Measurements from ENCODE around the gene OLFML3. TPM values are rescaled to one million over a fixed set of nuclear protein-coding genes. Genes with fewer than 3 reads are reported as not detected.
"Not testable (repeated sequence)": the region's sequence is repeated elsewhere in the genome, so short reads cannot be mapped to it uniquely, and the experiment has no call there.

Gene OLFML3
- polyA plus RNA-seq, 1 donor from 2014 or later, result not detected

DNA sequence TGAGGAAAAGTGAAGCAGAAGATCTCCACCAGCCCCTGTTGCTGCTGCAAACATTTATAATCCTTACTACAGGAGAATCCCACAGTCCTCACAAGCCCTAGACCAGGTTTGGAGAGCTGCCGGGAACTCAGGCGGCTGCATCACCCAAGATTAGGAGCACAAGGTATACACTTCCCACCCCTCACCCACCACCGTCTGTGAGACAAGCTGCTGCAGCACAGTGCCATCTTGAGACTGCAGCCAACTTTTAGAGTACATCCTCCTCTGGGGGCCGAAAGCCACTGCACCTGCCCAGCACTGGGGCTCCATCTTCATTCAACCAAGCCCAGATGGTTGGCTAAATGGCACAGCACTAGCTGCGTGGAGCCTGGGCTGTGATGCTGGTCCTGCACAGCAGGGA lies 13.8 kb downstream of the OLFML3 start:
- Mint-ChIP-seq H3K9me3 (peaks cover 6 to 20% (median 18%) of the 10 kb centered on the region in 3 donors), H3K27me3 (peaks cover 16% of the 10 kb centered on the region), H3K36me3 (peaks cover 3% of the 10 kb centered on the region), H3K27ac (no peak overlapping the region), H3K4me3 (no peak overlapping the region), H3K4me1 (no peaks in the 10 kb centered on the region)

GRCh38 chr1:113993766-113994165 lies 14.5 kb downstream of the OLFML3 start:
- no peak overlapping the region for H3K27ac Mint-ChIP-seq
- peaks cover 6 to 20% (median 18%) of the 10 kb centered on the region in 3 donors for H3K9me3 Mint-ChIP-seq
- peaks cover 3% of the 10 kb centered on the region for H3K36me3 Mint-ChIP-seq
- H3K27me3 Mint-ChIP-seq, result peaks cover 18% of the 10 kb centered on the region
- no peaks in the 10 kb centered on the region for H3K4me1 Mint-ChIP-seq
- H3K4me3 Mint-ChIP-seq, result no peak overlapping the region

DNA sequence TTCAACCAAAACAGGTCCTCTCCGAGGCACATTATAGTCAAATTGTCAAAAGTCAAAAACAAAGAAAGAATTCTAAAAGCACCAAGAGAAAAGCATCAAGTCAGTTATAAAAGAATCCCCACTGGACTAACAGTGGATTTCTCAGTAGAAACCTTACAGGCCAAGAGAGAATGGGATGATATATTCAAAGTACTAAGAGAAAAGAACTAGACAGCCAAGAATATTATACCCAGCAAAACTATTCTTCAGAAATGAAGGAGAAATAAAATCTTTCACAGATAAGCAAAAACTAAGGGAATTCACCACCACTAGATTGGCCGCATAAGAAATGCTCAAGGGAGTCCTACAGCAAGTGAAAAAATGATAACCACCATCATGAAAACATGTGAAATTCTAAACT lies 16.1 kb downstream of the OLFML3 start:
- Mint-ChIP-seq H3K27ac (no peak overlapping the region), H3K36me3 (peaks cover 3% of the 10 kb centered on the region), H3K27me3 (peaks cover 13% of the 10 kb centered on the region), H3K9me3 (peaks cover 6 to 18% (median 17%) of the 10 kb centered on the region in 3 donors), H3K4me1 (no peaks in the 10 kb centered on the region), H3K4me3 (no peak overlapping the region)

GRCh38 chr1:113998361-113998760 lies 19.1 kb downstream of the OLFML3 start:
- Mint-ChIP-seq H3K27ac (no peak overlapping the region), H3K36me3 (peaks cover 3% of the 10 kb centered on the region), H3K4me1 (no peaks in the 10 kb centered on the region), H3K9me3 (peaks cover 4 to 18% (median 14%) of the 10 kb centered on the region in 3 donors), H3K4me3 (no peak overlapping the region), H3K27me3 (peaks cover 6% of the 10 kb centered on the region)

GRCh38 chr1:113999233-113999632 lies 20.0 kb downstream of the OLFML3 start:
- peaks cover 10% of the 10 kb centered on the region for H3K27me3 Mint-ChIP-seq
- H3K4me3 Mint-ChIP-seq, result no peak overlapping the region
- H3K4me1 Mint-ChIP-seq, result peaks cover 0 to 2% (median 0%) of the 10 kb centered on the region in 3 donors
- no peak overlapping the region for H3K27ac Mint-ChIP-seq
- peaks cover 3% of the 10 kb centered on the region for H3K36me3 Mint-ChIP-seq
- H3K9me3 Mint-ChIP-seq, result peaks cover 4 to 16% (median 10%) of the 10 kb centered on the region in 3 donors

DNA sequence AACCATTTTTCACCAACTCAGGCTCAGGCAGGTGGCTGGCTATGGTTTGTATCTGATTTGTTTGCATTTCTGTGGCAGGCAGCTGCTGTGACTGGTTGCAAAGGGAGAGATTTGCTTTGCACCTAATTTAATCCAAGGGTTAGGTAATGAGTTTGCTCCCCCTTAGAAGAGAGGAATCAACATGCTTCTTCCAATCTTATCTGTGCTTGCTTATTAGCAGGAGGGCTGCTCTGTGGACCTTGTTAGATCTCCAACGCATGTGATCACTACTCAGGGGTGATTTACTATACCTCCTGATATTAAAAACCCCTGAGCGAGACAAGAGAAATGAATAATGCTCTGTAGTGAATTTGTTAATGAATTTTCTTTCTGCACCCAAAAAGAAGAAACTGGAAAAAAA lies 20.5 kb downstream of the OLFML3 start:
- Mint-ChIP-seq H3K4me3 (no peak overlapping the region), H3K4me1 (peaks cover 0 to 2% (median 0%) of the 10 kb centered on the region in 3 donors), H3K27ac (no peak overlapping the region), H3K36me3 (peaks cover 3% of the 10 kb centered on the region), H3K27me3 (peaks cover 13% of the 10 kb centered on the region), H3K9me3 (peaks cover 4 to 10% (median 9%) of the 10 kb centered on the region in 3 donors)

DNA sequence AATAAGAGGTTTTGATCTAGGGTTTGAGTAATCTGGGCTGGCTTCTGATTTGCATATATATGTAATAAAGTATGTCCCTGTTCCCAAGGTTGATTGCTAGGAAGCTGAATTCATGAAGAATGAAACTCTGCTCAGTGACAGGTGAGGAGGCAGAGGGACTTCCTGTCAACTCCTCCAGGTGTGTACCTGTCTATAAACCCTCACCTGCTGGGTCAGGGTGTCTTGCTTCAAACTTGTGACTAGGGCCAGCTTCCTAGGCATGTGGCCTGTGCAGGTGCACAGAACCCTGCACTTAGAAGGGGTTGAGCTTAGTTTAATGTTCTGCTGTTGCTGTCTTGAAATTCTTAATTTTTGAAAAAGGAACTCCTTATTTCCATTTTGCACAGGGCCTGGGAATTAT lies 21.1 kb downstream of the OLFML3 start:
- peak overlapping the region in 1 of 3 donors; percentile 31 for H3K27ac Mint-ChIP-seq
- H3K27me3 Mint-ChIP-seq, result peaks cover 13% of the 10 kb centered on the region
- H3K4me3 Mint-ChIP-seq, result no peak overlapping the region
- H3K4me1 Mint-ChIP-seq, result peaks cover 0 to 2% (median 0%) of the 10 kb centered on the region in 3 donors
- H3K36me3 Mint-ChIP-seq, result peaks cover 1% of the 10 kb centered on the region
- H3K9me3 Mint-ChIP-seq, result peaks cover 1 to 6% (median 3%) of the 10 kb centered on the region in 3 donors

DNA sequence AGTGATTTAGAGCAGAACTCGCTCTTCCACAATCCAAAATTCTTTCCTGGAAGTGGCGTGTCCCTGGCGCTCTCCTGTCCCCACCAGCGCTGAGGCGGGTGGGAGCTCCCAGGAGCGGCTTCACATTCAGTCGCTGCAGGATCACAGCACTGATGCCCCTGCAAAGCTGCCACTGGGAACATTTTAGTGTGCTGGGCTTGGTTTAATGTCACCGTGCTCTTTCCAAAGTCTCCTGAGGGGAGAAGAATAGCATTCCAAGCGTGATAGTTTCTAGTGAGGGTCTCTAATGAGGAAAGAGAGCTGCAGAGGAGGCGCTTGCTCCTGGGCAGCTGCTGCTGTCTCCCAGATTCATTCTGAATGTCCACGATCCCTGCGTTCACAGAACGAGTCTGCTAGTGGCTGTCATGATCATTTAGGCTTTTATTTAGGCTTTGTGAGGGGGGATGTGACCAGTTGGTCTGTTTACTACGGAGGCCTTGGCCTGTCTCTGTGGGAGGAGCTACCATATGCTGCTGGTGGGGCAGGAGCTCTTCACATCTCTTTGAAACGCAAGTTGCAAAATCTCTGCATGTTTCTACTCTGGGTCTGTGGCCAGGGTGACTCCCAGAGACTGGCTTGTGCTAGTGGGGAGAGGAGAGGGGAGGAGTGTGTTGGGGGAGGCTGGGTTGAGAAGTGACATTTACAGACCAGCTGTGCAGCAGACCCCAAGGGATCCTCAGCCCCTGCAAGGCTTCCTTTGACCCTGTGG lies 23.4 kb downstream of the OLFML3 start:
- Mint-ChIP-seq H3K4me1 (peaks cover 0 to 2% (median 0%) of the 10 kb centered on the region in 3 donors), H3K27me3 (peaks cover 14% of the 10 kb centered on the region), H3K4me3 (no peak overlapping the region), H3K9me3 (peaks cover 0 to 1% (median 0%) of the 10 kb centered on the region in 3 donors), H3K36me3 (no peaks in the 10 kb centered on the region), H3K27ac (no peak overlapping the region)

GRCh38 chr1:114003431-114003830 lies 24.2 kb downstream of the OLFML3 start:
- peaks cover 0 to 1% (median 0%) of the 10 kb centered on the region in 3 donors for H3K9me3 Mint-ChIP-seq
- peaks cover 12% of the 10 kb centered on the region for H3K27me3 Mint-ChIP-seq

DNA sequence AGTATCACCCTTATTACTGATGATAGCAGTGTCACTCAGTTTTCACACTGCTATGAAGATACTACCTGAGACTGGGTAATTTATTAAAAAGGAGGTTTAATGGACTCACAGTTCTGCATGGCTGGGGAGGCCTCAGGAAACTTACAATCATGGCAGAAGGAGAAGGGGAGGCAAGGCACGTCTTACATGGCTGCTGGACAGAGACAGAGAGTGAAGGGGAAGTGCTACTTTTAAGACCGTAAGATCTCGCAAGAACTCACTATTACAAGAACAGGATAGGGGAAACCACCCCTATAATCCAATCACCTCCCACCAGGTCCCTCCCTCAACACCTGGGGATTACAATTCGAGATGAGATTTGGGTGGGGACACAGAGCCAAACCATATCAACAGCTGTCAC lies 27.6 kb downstream of the OLFML3 start:
- peaks cover 16% of the 10 kb centered on the region for H3K27me3 Mint-ChIP-seq
- not testable (repeated sequence) for H3K36me3 Mint-ChIP-seq, H3K9me3 Mint-ChIP-seq, H3K27ac Mint-ChIP-seq, H3K4me1 Mint-ChIP-seq, H3K4me3 Mint-ChIP-seq

More at GRCh38 chr1:114003431-114003830, 24.2 kb downstream of the OLFML3 start:
- H3K4me3 Mint-ChIP-seq, result no peak overlapping the region
- H3K27ac Mint-ChIP-seq, result no peak overlapping the region
- no peaks in the 10 kb centered on the region for H3K36me3 Mint-ChIP-seq
- H3K4me1 Mint-ChIP-seq, result peaks cover 0 to 2% (median 0%) of the 10 kb centered on the region in 3 donors

- no peak overlapping the region for H3K27ac Mint-ChIP-seq
- peaks cover 0 to 1% (median 0%) of the 10 kb centered on the region in 3 donors for H3K4me1 Mint-ChIP-seq
- H3K36me3 Mint-ChIP-seq, result no peaks in the 10 kb centered on the region
- no peak overlapping the region for H3K4me3 Mint-ChIP-seq
- H3K9me3 Mint-ChIP-seq, result peaks cover 0 to 1% (median 0%) of the 10 kb centered on the region in 3 donors
- H3K27me3 Mint-ChIP-seq, result peaks cover 17% of the 10 kb centered on the region
These were observed 29.2 kb downstream of the OLFML3 start for GRCh38 chr1:114008480-114008941.

GRCh38 chr1:114008993-114009392 lies 29.7 kb downstream of the OLFML3 start:
- Mint-ChIP-seq H3K27me3 (peaks cover 18% of the 10 kb centered on the region), H3K36me3 (no peaks in the 10 kb centered on the region), H3K4me3 (no peak overlapping the region), H3K27ac (no peak overlapping the region), H3K4me1 (no peaks in the 10 kb centered on the region), H3K9me3 (peaks cover 0 to 1% (median 0%) of the 10 kb centered on the region in 3 donors)

DNA sequence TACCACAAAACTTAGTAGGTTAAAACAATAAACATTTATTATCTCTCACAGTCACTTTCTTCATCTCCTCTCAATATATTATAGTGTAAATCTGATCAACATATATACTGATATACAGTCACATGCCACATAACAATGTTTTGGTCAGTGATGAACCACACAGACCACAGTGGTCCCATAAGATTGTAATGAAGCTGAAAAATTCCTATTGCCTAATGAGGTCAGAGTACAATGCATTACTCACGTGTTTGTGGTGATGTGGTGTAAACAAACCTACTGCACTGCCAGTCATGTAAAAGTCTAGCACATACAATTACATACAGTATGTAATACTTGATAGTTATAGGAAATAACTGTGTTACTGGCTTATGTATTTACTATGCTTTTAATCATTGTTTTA lies 30.1 kb downstream of the OLFML3 start:
- no peak overlapping the region for H3K4me3 Mint-ChIP-seq
- no peaks in the 10 kb centered on the region for H3K4me1 Mint-ChIP-seq
- H3K27me3 Mint-ChIP-seq, result peaks cover 17% of the 10 kb centered on the region
- no peaks in the 10 kb centered on the region for H3K36me3 Mint-ChIP-seq
- no peak overlapping the region for H3K27ac Mint-ChIP-seq
- H3K9me3 Mint-ChIP-seq, result peaks cover 0 to 1% (median 0%) of the 10 kb centered on the region in 3 donors

DNA sequence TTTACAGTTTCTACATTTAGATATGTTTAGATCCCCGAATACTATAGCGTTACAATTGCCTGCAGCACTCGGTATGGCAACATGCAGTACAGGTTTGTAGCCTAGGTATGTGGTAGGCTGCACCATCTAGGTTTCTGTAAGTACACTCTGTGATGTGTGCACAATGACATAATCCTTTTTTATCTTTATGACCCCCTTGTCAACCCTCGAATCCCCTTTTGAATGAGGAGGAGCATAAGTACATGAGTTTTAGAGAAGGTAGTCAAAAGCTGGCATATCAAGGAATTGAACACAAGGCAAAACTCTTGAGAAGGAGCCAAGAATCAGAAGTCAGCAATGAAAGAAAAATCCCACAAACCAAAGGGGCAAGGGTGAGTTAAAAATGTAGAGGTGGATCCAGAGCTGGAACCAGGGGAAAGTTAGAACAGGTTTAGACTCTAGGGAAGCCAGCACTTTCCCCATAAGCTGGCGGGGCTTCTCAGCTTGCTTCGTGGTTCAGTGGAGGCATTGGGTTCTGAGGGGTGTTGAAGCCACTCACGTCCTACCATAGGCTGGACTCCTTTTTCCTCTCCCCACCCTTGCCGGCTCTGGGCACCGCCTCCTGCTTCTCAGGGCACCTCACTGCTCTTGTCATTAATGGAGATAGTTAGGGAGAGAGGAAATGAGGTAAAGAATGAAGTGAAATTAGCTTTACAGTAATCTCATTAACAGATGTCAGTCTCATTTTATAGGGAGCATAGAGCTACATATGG lies 31.3 kb downstream of the OLFML3 start:
- H3K4me3 Mint-ChIP-seq, result no peak overlapping the region
- peaks cover 20% of the 10 kb centered on the region for H3K27me3 Mint-ChIP-seq
- H3K4me1 Mint-ChIP-seq, result no peaks in the 10 kb centered on the region
- no peaks in the 10 kb centered on the region for H3K36me3 Mint-ChIP-seq
- no peaks in the 10 kb centered on the region for H3K9me3 Mint-ChIP-seq
- no peak overlapping the region for H3K27ac Mint-ChIP-seq

DNA sequence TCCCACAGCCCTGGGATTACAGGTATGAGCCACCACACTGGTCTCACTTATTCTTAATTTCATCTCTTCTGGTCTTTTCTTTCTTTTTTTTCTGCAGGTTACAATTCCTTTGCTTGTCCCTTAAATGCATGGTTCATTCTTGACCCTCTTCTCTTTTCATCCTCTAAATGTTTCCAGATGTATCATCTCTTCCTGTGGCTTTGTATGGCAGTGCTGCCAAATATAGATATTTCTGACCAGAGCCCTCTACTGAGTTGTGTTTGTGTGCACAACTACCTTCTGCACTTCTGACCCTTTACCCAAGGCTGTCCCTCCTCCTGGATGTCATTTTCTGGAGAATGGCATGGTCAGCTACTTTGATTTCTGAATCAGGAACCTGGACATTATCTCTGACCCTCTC lies 32.5 kb downstream of the OLFML3 start:
- H3K27me3 Mint-ChIP-seq, result peaks cover 22% of the 10 kb centered on the region
- no peaks in the 10 kb centered on the region for H3K4me1 Mint-ChIP-seq
- H3K36me3 Mint-ChIP-seq, result no peaks in the 10 kb centered on the region
- no peaks in the 10 kb centered on the region for H3K9me3 Mint-ChIP-seq
- H3K4me3 Mint-ChIP-seq, result no peak overlapping the region
- H3K27ac Mint-ChIP-seq, result no peak overlapping the region

All from IgD-negative memory B cell (primary cell).